EL (cell line): ENCODE results near the gene HLCS.

Source experiments
- DNase-seq: peaks from one replicate; pipeline ENCODE4 v3.0.0-alpha.2; 2016

Gene HLCS

GRCh38 chr21:36766511-36766910 lies 200.0 kb downstream of the HLCS start:
- no peak for DNase-seq

DNA sequence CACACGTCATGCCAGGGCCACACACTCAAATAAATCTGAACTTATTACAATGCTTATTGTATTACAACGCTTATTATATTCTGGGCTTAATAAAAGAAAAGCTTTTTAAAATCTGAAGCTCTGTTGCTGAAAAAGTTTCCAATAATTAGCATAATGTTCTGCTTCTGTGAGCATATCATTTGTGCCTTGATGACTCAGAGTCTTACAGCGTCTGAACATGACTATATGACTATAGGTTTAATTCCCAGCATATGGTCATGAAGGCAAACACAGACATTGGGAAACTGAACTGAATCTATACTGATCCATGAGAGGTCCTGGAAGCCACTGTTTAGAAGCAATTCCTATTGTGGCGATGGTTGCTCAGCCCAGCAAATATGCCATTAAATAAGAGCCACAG lies 201.2 kb downstream of the HLCS start:
- DNase-seq, result no peak

DNA sequence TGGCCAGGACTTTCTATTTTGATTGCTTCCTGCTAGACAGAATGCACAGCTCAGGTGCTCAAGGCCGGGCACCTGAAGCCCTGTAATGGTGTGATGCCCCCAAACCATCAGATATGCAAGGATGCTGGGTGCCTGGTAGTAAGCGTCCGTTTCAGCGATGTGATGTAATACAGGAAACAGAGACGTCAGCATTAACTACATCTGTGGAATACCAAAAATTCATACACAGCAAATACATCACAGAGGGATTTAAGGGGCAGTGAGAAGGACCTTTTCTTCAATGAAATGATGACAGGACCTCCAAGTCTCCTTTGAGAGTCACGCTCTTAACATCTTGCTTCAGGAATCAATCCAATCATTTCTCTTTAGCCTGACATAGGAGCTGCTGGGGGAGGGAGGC lies 203.2 kb downstream of the HLCS start:
- no peak for DNase-seq

DNA sequence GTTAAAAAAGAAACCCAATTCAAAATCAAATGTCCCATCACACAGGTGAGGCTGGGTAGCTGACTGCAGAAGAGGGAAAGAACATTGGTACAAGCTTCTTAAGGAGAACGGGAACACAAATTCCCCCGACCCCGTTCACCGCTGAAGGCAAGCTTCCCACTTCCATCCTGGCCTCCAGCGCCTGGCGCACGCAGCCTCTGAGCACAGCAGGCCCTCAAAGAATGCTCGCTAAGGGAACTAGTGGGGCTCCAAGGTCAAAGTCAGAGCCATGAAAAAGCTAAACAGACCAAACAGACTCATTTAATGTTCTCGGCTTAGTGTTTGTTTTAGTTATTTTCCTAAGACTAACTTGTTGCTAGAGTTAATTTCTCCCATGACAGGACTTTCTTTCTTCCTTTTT lies 203.8 kb downstream of the HLCS start:
- DNase-seq, result no peak

GRCh38 chr21:36761685-36762084 lies 204.8 kb downstream of the HLCS start:
- DNase-seq, result no peak

DNA sequence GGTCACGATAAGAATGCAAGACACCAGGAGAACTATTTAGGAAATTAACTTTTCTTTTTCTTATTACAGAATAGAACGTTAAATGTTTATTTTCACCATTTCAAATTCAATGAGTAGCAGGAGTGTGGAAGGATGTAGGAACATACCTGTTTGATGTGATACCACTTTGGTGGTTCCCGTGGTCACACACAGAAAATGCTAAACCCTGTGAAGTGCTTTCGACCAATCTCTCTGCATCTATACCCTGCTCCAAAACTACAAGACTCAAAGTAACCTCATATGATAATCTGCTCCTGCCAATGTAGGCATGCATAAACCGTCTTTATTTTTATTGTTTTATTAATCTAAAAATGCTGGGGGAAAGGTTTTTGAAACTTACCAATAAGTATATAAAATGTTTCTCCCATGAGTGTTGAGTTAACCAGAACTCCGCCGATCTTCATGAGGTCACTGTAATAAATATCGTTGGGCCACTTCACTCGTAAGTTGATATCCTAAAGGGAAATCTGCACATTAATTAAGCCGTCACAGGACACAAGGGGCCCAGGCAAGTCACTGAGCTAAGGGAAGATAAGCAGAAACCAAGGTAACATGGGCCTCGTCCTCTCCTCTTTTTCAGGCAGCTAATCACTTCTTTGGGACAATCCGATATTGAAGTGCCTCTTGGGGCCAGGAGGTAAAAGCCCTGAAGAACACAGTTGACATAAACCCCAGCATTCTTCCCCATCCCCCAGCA lies 207.0 kb downstream of the HLCS start:
- no peak for DNase-seq

DNA sequence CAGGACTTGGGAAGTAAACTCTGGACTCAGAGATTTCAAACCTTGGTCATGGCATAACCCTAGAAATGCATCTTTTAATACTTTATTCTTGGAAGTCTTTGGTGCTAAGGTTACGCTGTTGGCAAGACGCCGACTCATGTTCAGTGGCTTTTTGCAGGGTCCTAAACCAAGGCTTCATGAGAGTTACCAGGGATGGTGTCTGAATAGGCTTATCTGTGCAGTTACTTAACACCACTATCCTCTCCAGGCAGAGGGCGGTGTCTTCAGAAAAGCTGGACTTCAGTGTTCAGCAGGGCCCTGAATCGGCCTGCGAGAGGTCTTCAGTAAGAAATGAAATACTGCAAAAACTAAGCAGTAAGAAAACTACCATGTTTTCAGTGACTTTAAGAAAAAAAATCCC lies 209.3 kb downstream of the HLCS start:
- no peak for DNase-seq

- peak; percentile 52 for DNase-seq
Observed at GRCh38 chr21:36756527-36756926, 209.9 kb downstream of the HLCS start.

- no peak for DNase-seq
Observed at GRCh38 chr21:36754241-36754898, 212.1 kb downstream of the HLCS start.

- DNase-seq, result peak; percentile 82
Observed at GRCh38 chr21:36753556-36753955, 212.9 kb downstream of the HLCS start.

DNA sequence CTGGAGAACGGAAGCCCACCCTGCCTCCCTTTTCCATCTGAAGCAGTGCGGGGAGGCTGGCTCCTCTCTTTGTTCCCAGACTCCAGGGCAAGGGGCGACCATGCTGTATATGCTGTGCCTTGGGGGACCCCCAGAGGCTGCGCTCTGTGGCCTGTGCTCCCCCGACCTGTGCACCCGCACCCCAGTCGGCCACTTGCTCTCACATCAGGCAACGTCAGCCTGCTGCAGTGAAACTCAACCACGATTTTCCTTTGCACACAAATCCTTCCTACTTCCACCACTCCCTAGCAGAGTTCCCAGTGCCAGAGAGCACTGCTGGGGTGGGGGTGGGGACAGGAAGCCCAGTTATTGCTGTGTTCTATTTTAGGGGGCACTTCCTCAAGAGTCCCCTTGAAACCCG lies 215.1 kb downstream of the HLCS start:
- DNase-seq, result no peak

- DNase-seq, result no peak
Observed at GRCh38 chr21:36750576-36750959, 215.9 kb downstream of the HLCS start.

DNA sequence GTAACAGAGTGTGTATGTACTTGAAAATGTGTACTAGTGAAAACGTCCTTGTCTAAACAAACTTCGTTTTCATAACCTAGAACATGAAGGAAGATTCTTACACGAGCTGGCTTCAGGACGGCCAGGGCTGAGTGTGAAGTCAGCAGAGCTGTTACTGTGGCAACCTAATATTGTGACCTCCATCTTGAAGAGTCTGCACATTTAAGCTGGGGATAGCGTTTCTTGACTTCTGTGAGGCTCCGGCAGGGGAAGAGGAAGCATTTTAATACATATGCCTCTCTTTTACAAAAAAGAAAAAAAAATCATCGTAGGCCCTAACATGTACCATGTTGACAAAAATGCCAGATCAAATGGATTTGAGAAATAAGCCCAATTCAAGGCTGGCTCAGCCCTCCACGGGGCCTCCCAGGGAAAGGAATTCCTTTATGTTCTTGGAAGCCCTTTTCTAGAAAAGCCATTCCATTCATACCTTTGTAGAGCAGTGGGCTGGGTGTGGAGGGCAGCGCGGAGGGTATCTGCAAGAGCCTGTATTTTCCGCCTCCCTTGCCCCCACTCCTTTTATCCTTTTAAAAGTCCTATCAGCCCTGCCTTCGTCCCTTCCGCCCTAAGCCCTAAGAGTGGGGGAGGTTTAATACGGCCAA lies 216.4 kb downstream of the HLCS start:
- DNase-seq, result no peak

DNA sequence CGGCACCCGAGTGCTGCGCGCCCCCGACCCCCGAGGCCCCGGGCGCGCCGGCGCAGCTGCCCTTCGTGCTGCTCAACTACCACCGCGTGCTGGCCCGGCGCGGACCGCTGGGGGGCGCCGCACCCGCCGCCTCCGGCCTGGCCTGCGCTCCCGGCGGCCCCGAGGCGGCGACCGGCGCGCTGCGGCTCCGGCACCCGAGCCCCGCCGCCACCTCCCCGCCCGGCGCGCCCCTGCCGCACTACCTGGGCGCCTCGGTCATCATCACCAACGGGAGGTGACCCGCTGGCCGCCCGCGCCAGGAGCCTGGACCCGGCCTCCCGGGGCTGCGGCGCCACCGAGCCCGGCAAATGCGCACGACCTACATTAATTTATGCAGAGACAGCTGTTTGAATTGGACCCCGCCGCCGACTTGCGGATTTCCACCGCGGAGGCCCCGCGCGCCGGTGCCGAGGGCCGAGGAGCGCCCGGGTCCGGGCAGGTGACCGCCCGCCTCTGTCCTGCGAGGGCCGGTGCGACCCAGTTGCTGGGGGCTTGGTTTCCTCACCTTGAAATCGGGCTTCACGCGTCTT lies 218.6 kb downstream of the HLCS start:
- DNase-seq, result peak; percentile 47

DNA sequence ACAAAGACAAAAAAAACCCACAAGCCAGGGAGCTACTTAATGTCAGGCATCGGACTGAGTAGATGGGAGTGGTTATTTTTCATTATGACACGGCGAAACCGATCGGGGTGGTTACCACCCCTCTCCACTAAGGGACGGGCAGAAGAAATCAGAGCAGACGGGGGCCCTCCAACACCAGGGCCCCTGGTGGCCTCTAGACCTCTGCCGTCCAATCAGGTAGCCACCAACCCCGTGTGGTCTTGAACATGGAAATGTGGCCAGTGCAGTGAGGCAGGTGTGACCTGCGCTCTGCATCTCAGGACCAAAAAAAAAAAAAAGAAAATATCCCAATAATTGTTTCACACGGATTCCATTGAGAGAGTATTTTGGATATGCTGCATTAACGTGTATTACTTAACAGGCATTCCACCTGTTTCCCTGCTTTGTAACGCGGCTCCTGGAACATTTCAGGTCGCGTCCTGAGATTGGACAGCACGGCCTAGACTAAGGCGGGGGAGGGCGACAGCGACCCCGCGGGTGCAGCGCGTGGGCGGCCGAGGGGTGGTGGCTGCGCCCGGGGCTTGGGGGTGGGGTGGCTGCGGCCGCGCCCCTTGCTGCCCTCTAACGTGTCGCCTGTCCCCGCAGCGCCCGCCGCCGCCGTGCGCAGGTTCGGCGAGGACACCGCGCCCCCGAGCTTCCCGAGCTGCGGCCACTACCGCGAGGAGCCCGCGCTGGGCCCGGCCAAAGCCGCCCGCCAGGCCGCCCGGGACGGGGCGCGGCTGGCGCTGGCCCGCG lies 219.2 kb downstream of the HLCS start:
- DNase-seq, result no peak

GRCh38 chr21:36745459-36745858 lies 221.0 kb downstream of the HLCS start:
- no peak for DNase-seq

DNA sequence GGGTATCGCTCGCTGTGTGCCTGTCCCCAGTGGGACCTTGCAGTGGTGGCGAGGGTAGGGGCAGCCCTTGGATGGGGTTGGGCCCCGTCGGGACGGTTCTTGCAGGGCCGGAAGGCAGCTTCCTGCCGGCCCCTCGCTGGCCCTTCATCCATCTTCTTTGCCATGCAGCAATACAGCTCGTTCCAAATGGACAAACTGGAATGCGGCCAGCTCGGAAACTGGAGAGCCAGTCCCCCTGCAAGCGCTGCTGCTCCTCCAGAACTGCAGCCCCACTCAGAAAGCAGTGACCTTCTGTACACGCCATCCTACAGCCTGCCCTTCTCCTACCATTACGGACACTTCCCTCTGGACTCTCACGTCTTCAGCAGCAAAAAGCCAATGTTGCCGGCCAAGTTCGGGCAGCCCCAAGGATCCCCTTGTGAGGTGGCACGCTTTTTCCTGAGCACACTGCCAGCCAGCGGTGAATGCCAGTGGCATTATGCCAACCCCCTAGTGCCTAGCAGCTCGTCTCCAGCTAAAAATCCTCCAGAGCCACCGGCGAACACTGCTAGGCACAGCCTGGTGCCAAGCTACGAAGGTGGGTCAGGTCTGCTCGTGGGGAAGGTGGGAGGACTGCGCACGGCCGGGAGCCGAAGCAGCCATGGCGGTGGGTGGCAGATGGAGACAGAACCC lies 221.8 kb downstream of the HLCS start:
- no peak for DNase-seq

DNA sequence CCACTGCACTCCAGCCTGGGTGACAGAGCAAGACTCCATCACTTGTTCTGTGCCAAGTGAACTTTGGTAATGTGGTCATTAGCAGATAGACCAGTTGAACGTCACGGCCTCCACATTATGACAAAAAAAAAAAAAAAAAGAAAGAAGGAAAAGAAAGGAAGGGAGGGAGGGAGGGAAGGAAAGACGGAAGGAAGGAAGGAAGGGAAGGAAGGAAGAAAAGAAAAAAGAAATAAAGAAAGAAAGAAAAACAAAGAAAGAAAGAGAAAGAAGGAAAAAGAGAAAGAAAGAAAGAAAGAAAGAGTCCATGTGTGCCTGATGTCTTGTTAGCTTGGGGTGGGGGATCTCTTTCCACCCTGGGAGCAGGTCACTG lies 222.3 kb downstream of the HLCS start:
- no peak for DNase-seq

DNA sequence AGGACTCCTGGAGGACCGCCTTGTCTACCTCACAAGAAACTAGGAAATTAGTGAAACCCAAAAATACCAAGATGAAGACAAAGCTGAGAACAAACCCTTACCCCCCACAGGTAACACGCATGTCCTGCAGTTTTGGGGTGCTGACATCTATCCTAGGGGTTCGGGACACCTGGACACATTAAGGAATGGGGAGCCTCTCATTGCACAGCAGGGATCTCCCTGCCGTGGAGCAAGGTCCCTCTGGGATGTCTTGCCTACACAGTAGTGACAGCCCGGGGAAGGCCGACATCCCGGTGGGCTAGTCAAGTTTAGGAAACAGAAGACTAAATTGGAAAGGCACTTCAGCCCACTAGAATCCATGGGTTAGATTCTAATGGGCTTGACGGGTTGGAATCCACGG lies 223.0 kb downstream of the HLCS start:
- no peak for DNase-seq

GRCh38 chr21:36743008-36743407 lies 223.5 kb downstream of the HLCS start:
- no peak for DNase-seq

DNA sequence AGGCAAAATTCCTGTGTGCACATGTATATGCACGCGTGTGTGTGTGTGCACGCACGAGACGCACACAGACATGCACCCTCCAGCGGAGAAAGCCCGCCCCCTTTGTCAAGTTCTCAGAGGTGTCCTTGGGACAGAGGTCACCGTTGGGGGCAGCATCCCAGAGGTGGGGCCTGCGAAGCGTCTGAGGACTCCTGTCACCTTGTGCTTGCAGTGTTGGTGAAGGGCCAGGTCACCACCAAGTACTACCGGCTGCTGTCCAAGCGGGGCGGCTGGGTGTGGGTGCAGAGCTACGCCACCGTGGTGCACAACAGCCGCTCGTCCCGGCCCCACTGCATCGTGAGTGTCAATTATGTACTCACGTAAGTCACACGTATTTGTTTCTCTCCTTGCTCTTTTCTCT lies 225.0 kb downstream of the HLCS start:
- no peak for DNase-seq

GRCh38 chr21:36738489-36739126 lies 227.9 kb downstream of the HLCS start:
- no peak for DNase-seq
